ENCODE data around the gene BAMBI.

Gene BAMBI

GRCh38 chr10:28690545-28690944 is 13.2 kb downstream of the BAMBI start:
- Histone ChIP-seq H3K4me3 (ENCODE audit: low read depth, low read length, poor library complexity, severe bottlenecking) (no peak overlapping the region), H4K20me1 (ENCODE audit: insufficient read depth, low read length) (no peaks in the 10 kb centered on the region), H3K4me1 (ENCODE audit: insufficient read depth, low read length, severe bottlenecking) (no peaks in the 10 kb centered on the region), H3K79me2 (ENCODE audit: insufficient read depth, low read length) (no peaks in the 10 kb centered on the region), H3K9me2 (ENCODE audit: low read depth, low read length) (no peaks in the 10 kb centered on the region), H3K9me3 (ENCODE audit: low read length) (no peaks in the 10 kb centered on the region), H3K4me2 (ENCODE audit: low read length) (no peak overlapping the region), H3K27me3 (ENCODE audit: insufficient read depth, low read length) (no peaks in the 10 kb centered on the region), H3K36me3 (ENCODE audit: insufficient read depth, low read length) (no peaks in the 10 kb centered on the region), H3F3A (ENCODE audit: insufficient read depth, low read length) (no peaks in the 10 kb centered on the region), H3K27ac (ENCODE audit: low read depth, low read length, poor library complexity, severe bottlenecking) (no peak overlapping the region), H3K9ac (ENCODE audit: low read length) (no peak overlapping the region), H2AFZ (ENCODE audit: low read length) (no peak overlapping the region)
- no peak for TF ChIP-seq CTCF (IDR thresholded peaks at IDR 0.05; ENCODE audit: low read length)
- no peak for TF ChIP-seq EZH2 (IDR thresholded peaks at IDR 0.05; ENCODE audit: borderline replicate concordance, low read length)

- no peak overlapping the region for H2AFZ ChIP-seq (ENCODE audit: low read length)
- no peaks in the 10 kb centered on the region for H3K36me3 ChIP-seq (ENCODE audit: insufficient read depth, low read length)
- no peaks in the 10 kb centered on the region for H3K27me3 ChIP-seq (ENCODE audit: insufficient read depth, low read length)
- no peak overlapping the region for H3K27ac ChIP-seq (ENCODE audit: low read depth, low read length, poor library complexity, severe bottlenecking)
- no peaks in the 10 kb centered on the region for H4K20me1 ChIP-seq (ENCODE audit: insufficient read depth, low read length)
- no peaks in the 10 kb centered on the region for H3K4me1 ChIP-seq (ENCODE audit: insufficient read depth, low read length, severe bottlenecking)
- H3K9me3 ChIP-seq (ENCODE audit: low read length), result no peaks in the 10 kb centered on the region
- no peak overlapping the region for H3K4me3 ChIP-seq (ENCODE audit: low read depth, low read length, poor library complexity, severe bottlenecking)
- H3K79me2 ChIP-seq (ENCODE audit: insufficient read depth, low read length), result no peaks in the 10 kb centered on the region
- no peak overlapping the region for H3K4me2 ChIP-seq (ENCODE audit: low read length)
- no peak for TF ChIP-seq CTCF (IDR thresholded peaks at IDR 0.05; ENCODE audit: low read length)
- H3K9me2 ChIP-seq (ENCODE audit: low read depth, low read length), result no peaks in the 10 kb centered on the region
- no peak overlapping the region for H3K9ac ChIP-seq (ENCODE audit: low read length)
- no peaks in the 10 kb centered on the region for H3F3A ChIP-seq (ENCODE audit: insufficient read depth, low read length)
Measured at GRCh38 chr10:28691187-28691694, 13.9 kb downstream of the BAMBI start.

GRCh38 chr10:28692050-28692449 is 14.7 kb downstream of the BAMBI start:
- no peaks in the 10 kb centered on the region for H3K9me2 ChIP-seq (ENCODE audit: low read depth, low read length)
- H3K4me3 ChIP-seq (ENCODE audit: low read depth, low read length, poor library complexity, severe bottlenecking), result no peak overlapping the region
- H3F3A ChIP-seq (ENCODE audit: insufficient read depth, low read length), result no peaks in the 10 kb centered on the region
- TF ChIP-seq EZH2 (IDR thresholded peaks at IDR 0.05; ENCODE audit: borderline replicate concordance, low read length) (no peak), CTCF (IDR thresholded peaks at IDR 0.05; ENCODE audit: low read length) (no peak)
- no peak overlapping the region for H3K27ac ChIP-seq (ENCODE audit: low read depth, low read length, poor library complexity, severe bottlenecking)
- H3K9ac ChIP-seq (ENCODE audit: low read length), result no peak overlapping the region
- H3K36me3 ChIP-seq (ENCODE audit: insufficient read depth, low read length), result no peaks in the 10 kb centered on the region
- no peak overlapping the region for H3K4me2 ChIP-seq (ENCODE audit: low read length)
- no peak overlapping the region for H2AFZ ChIP-seq (ENCODE audit: low read length)
- no peaks in the 10 kb centered on the region for H3K27me3 ChIP-seq (ENCODE audit: insufficient read depth, low read length)
- H4K20me1 ChIP-seq (ENCODE audit: insufficient read depth, low read length), result no peaks in the 10 kb centered on the region
- no peaks in the 10 kb centered on the region for H3K79me2 ChIP-seq (ENCODE audit: insufficient read depth, low read length)
- H3K4me1 ChIP-seq (ENCODE audit: insufficient read depth, low read length, severe bottlenecking), result no peaks in the 10 kb centered on the region
- no peaks in the 10 kb centered on the region for H3K9me3 ChIP-seq (ENCODE audit: low read length)
